ENCODE results near the gene GABRG3.

Gene GABRG3

DNA sequence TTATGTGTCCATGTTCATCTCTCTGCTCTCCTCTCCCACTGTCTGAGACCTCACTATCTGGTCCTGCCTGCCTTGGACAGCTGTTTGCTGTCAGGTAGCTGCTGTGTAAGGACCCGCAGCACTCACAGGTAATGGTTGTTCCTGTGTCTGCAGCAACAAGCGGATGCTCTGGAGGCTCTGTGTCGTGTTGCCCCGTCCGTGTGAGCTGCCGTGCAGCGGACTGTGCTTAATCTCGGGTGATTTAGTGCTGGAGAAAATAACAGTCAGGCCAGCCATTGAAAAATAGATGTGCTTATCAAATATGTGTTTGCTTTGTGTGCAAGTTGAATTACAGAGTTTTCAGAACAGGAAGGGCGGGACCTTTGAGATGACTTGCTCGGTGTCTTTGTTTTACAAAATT is 121.4 kb downstream of the GABRG3 start:
- no peak overlapping the region for H3K27ac ChIP-seq
- H3K4me1 ChIP-seq (ENCODE audit: low read depth, poor library complexity, severe bottlenecking): no peaks in the 10 kb centered on the region
- TF ChIP-seq, protein P1, sequence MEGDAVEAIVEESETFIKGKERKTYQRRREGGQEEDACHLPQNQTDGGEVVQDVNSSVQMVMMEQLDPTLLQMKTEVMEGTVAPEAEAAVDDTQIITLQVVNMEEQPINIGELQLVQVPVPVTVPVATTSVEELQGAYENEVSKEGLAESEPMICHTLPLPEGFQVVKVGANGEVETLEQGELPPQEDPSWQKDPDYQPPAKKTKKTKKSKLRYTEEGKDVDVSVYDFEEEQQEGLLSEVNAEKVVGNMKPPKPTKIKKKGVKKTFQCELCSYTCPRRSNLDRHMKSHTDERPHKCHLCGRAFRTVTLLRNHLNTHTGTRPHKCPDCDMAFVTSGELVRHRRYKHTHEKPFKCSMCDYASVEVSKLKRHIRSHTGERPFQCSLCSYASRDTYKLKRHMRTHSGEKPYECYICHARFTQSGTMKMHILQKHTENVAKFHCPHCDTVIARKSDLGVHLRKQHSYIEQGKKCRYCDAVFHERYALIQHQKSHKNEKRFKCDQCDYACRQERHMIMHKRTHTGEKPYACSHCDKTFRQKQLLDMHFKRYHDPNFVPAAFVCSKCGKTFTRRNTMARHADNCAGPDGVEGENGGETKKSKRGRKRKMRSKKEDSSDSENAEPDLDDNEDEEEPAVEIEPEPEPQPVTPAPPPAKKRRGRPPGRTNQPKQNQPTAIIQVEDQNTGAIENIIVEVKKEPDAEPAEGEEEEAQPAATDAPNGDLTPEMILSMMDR (conservative IDR thresholded peaks at IDR 0.05; ENCODE audit: low read depth, low read length): no peak
- no peak overlapping the region for H2AFZ ChIP-seq (ENCODE audit: low read depth)
- no peaks in the 10 kb centered on the region for H4K20me1 ChIP-seq (ENCODE audit: insufficient read depth)
- H3K79me2 ChIP-seq (ENCODE audit: insufficient read depth, low read depth): no peaks in the 10 kb centered on the region
- no peak overlapping the region for H3K4me3 ChIP-seq (IDR thresholded peaks at IDR 0.05; ENCODE audit: insufficient read depth, low read depth, low read length)
- H3K9ac ChIP-seq: no peak overlapping the region
- no peaks in the 10 kb centered on the region for H3K27me3 ChIP-seq (ENCODE audit: insufficient read depth, low read depth)
- H3K4me2 ChIP-seq: no peak overlapping the region
- H3K36me3 ChIP-seq (ENCODE audit: insufficient read depth): no peaks in the 10 kb centered on the region

GRCh38 chr15:27094235-27094634 is 123.3 kb downstream of the GABRG3 start:
- H3K4me2 ChIP-seq: no peak overlapping the region
- TF ChIP-seq, protein P1 (conservative IDR thresholded peaks at IDR 0.05; ENCODE audit: low read depth, low read length): no peak
- no peaks in the 10 kb centered on the region for H3K27me3 ChIP-seq (ENCODE audit: insufficient read depth, low read depth)

GRCh38 chr15:27095886-27096624 is 125.1 kb downstream of the GABRG3 start:
- H3K4me3 ChIP-seq (IDR thresholded peaks at IDR 0.05; ENCODE audit: insufficient read depth, low read depth, low read length): no peak overlapping the region
- no peak overlapping the region for H3K4me2 ChIP-seq
- no peaks in the 10 kb centered on the region for H3K4me1 ChIP-seq (ENCODE audit: low read depth, poor library complexity, severe bottlenecking)
- H3K27me3 ChIP-seq (ENCODE audit: insufficient read depth, low read depth): no peaks in the 10 kb centered on the region
- no peak overlapping the region for H3K27ac ChIP-seq
- no peaks in the 10 kb centered on the region for H4K20me1 ChIP-seq (ENCODE audit: insufficient read depth)
- H2AFZ ChIP-seq (ENCODE audit: low read depth): no peak overlapping the region
- no peaks in the 10 kb centered on the region for H3K79me2 ChIP-seq (ENCODE audit: insufficient read depth, low read depth)
- TF ChIP-seq, protein P1 (conservative IDR thresholded peaks at IDR 0.05; ENCODE audit: low read depth, low read length): no peak
- no peaks in the 10 kb centered on the region for H3K36me3 ChIP-seq (ENCODE audit: insufficient read depth)
- H3K9ac ChIP-seq: no peak overlapping the region

More at GRCh38 chr15:27094235-27094634, 123.3 kb downstream of the GABRG3 start:
- Histone ChIP-seq H2AFZ (ENCODE audit: low read depth) (no peak overlapping the region), H3K79me2 (ENCODE audit: insufficient read depth, low read depth) (no peaks in the 10 kb centered on the region), H3K4me1 (ENCODE audit: low read depth, poor library complexity, severe bottlenecking) (no peaks in the 10 kb centered on the region), H3K9ac (no peak overlapping the region), H4K20me1 (ENCODE audit: insufficient read depth) (no peaks in the 10 kb centered on the region), H3K36me3 (ENCODE audit: insufficient read depth) (no peaks in the 10 kb centered on the region), H3K27ac (no peak overlapping the region), H3K4me3 (IDR thresholded peaks at IDR 0.05; ENCODE audit: insufficient read depth, low read depth, low read length) (no peak overlapping the region)

DNA sequence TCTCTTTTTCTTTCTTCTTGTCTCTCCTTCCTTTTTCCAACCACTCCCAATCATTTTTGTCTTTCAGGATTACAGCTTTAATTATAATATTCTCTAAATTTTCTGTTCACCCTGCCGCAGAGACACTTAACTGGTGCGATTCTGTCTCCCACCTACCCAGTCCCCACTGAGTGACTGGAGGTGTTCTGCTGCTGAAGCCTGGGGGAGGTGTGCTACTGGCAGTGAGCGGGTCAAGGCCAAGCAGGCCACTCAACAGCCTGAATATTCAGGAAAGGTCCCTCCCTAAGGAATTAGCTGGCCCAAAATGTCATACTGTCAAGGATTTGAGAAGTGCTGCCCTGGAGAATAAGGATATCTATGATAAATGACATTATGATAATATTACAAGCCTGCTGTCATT is 126.5 kb downstream of the GABRG3 start:
- Histone ChIP-seq H3K4me2 (no peak overlapping the region), H3K36me3 (ENCODE audit: insufficient read depth) (no peaks in the 10 kb centered on the region), H3K27ac (no peak overlapping the region), H3K27me3 (ENCODE audit: insufficient read depth, low read depth) (no peaks in the 10 kb centered on the region), H3K4me3 (IDR thresholded peaks at IDR 0.05; ENCODE audit: insufficient read depth, low read depth, low read length) (no peak overlapping the region), H3K4me1 (ENCODE audit: low read depth, poor library complexity, severe bottlenecking) (no peaks in the 10 kb centered on the region), H3K9ac (no peak overlapping the region), H4K20me1 (ENCODE audit: insufficient read depth) (no peaks in the 10 kb centered on the region), H2AFZ (ENCODE audit: low read depth) (no peak overlapping the region), H3K79me2 (ENCODE audit: insufficient read depth, low read depth) (no peaks in the 10 kb centered on the region)
- TF ChIP-seq, protein P1 (conservative IDR thresholded peaks at IDR 0.05; ENCODE audit: low read depth, low read length): no peak

Data from KMS-11 (cell line).